ENCODE measurements around the gene PNLIPRP2.
A peak's percentile ranks its signal among the peaks of the same experiment; 100 is the strongest.

Gene PNLIPRP2

DNA sequence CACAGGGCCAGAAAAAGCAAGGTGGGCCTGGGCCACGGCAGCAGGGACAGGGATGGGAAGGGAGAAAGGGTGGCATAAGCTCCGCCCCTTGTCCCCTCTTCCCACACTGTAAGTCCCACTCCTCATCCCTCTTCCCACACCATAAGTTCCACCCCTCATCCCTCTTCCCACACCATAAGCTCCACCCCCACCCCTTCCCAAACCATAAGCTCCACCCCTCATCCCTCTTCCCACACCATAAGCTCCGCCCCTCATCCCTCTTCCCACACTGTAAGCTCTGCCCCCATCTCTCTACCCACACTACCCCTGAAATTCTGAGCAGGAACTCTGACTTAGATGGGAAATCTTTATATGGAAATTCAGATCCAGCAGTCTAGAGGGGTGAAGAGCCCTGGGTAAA, 65.9 kb downstream of the PNLIPRP2 start:
- no peak overlapping the region for H3K4me3 ChIP-seq (ENCODE audit: low read length)
- DNase-seq (ENCODE audit: low read depth): no peak

GRCh38 chr10:116687633-116688032, 66.9 kb downstream of the PNLIPRP2 start:
- Histone ChIP-seq H3K4me1 (ENCODE audit: control insufficient read depth, insufficient read depth, low read length) (peaks cover 31% of the 10 kb centered on the region), H3K27me3 (replicated peaks; ENCODE audit: control insufficient read depth, insufficient read depth, low read length) (no peaks in the 10 kb centered on the region), H3K4me3 (ENCODE audit: low read length) (no peak overlapping the region), H3K9me3 (ENCODE audit: control insufficient read depth, low read length) (no peaks in the 10 kb centered on the region), H3K9ac (ENCODE audit: low read length) (no peak overlapping the region), H3K36me3 (ENCODE audit: control insufficient read depth, insufficient read depth, low read length, severe bottlenecking) (peaks cover 13% of the 10 kb centered on the region)
- no peak for DNase-seq (ENCODE audit: low read depth)

More for the DNA sequence above, 65.9 kb downstream of the PNLIPRP2 start:
- Histone ChIP-seq H3K9ac (ENCODE audit: low read length) (no peak overlapping the region), H3K4me1 (ENCODE audit: control insufficient read depth, insufficient read depth, low read length) (peaks cover 23% of the 10 kb centered on the region), H3K27me3 (replicated peaks; ENCODE audit: control insufficient read depth, insufficient read depth, low read length) (no peaks in the 10 kb centered on the region), H3K9me3 (ENCODE audit: control insufficient read depth, low read length) (no peaks in the 10 kb centered on the region), H3K36me3 (ENCODE audit: control insufficient read depth, insufficient read depth, low read length, severe bottlenecking) (peaks cover 13% of the 10 kb centered on the region)

- Histone ChIP-seq H3K9me3 (ENCODE audit: control insufficient read depth, low read length) (no peaks in the 10 kb centered on the region), H3K4me3 (ENCODE audit: low read length) (peak overlapping the region; percentile 65)
- DNase-seq (ENCODE audit: low read depth): no peak
Measured at GRCh38 chr10:116688241-116688711, 67.5 kb downstream of the PNLIPRP2 start.

GRCh38 chr10:116688741-116689495, 68.2 kb downstream of the PNLIPRP2 start:
- H3K9me3 ChIP-seq (ENCODE audit: control insufficient read depth, low read length): no peaks in the 10 kb centered on the region
- H3K4me1 ChIP-seq (ENCODE audit: control insufficient read depth, insufficient read depth, low read length): peaks cover 31% of the 10 kb centered on the region
- H3K4me3 ChIP-seq (ENCODE audit: low read length): peak overlapping the region; percentile 65
- no peak for DNase-seq (ENCODE audit: low read depth)
- no peaks in the 10 kb centered on the region for H3K27me3 ChIP-seq (replicated peaks; ENCODE audit: control insufficient read depth, insufficient read depth, low read length)
- peak overlapping the region; percentile 53 for H3K9ac ChIP-seq (ENCODE audit: low read length)
- H3K36me3 ChIP-seq (ENCODE audit: control insufficient read depth, insufficient read depth, low read length, severe bottlenecking): peaks cover 13% of the 10 kb centered on the region

More at GRCh38 chr10:116688241-116688711, 67.5 kb downstream of the PNLIPRP2 start:
- Histone ChIP-seq H3K36me3 (ENCODE audit: control insufficient read depth, insufficient read depth, low read length, severe bottlenecking) (peaks cover 17% of the 10 kb centered on the region), H3K27me3 (replicated peaks; ENCODE audit: control insufficient read depth, insufficient read depth, low read length) (no peaks in the 10 kb centered on the region), H3K4me1 (ENCODE audit: control insufficient read depth, insufficient read depth, low read length) (peaks cover 31% of the 10 kb centered on the region), H3K9ac (ENCODE audit: low read length) (peak overlapping the region; percentile 53)

DNA sequence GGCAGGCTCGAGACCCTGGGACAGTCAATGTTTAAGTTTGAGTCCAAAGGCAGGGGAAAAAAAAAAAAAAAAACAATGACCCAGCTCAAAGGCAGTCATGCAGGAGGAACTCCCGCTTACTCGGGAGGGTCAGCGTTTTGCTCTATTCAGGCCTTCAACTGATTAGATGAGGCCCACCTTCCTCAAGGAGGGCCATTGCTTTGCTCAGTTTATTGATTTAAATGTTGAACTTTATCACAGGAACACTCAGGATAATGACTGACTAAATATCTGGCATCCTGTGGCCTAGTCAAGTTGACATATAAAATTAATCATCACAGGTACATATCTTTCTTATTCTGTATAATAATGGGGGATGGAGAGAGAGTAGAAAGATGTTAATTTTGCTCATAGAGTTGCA, 69.0 kb downstream of the PNLIPRP2 start:
- DNase-seq (ENCODE audit: low read depth): no peak
- Histone ChIP-seq H3K36me3 (ENCODE audit: control insufficient read depth, insufficient read depth, low read length, severe bottlenecking) (peaks cover 9% of the 10 kb centered on the region), H3K4me3 (ENCODE audit: low read length) (no peak overlapping the region), H3K4me1 (ENCODE audit: control insufficient read depth, insufficient read depth, low read length) (peaks cover 31% of the 10 kb centered on the region), H3K9me3 (ENCODE audit: control insufficient read depth, low read length) (no peaks in the 10 kb centered on the region), H3K9ac (ENCODE audit: low read length) (no peak overlapping the region), H3K27me3 (replicated peaks; ENCODE audit: control insufficient read depth, insufficient read depth, low read length) (no peaks in the 10 kb centered on the region)

GRCh38 chr10:116690356-116691322, 69.9 kb downstream of the PNLIPRP2 start:
- Histone ChIP-seq H3K36me3 (ENCODE audit: control insufficient read depth, insufficient read depth, low read length, severe bottlenecking) (peaks cover 9% of the 10 kb centered on the region), H3K4me1 (ENCODE audit: control insufficient read depth, insufficient read depth, low read length) (peaks cover 31% of the 10 kb centered on the region), H3K4me3 (ENCODE audit: low read length) (no peak overlapping the region), H3K27me3 (replicated peaks; ENCODE audit: control insufficient read depth, insufficient read depth, low read length) (no peaks in the 10 kb centered on the region), H3K9me3 (ENCODE audit: control insufficient read depth, low read length) (no peaks in the 10 kb centered on the region), H3K9ac (ENCODE audit: low read length) (no peak overlapping the region)
- DNase-seq (ENCODE audit: low read depth): peak; percentile 18

DNA sequence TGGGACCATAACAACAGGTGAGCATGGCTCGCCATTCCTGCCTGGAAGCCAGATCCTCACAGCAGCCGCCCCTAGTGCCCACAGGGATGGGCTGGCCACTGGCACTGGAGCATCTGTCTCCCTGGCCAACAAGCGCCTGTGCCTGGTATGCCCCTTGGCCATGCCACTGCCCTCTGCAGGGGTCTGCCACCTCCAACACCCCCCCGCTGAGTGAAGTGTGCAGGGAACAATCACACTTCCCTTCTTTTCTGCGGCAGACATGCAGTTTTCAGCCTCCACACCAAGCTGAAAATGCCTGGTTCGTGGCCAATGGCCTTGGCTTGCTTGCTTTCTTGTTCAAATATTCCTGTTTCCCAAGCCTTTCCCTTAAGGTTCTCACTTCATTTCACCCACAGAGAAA, 70.9 kb downstream of the PNLIPRP2 start:
- H3K36me3 ChIP-seq (ENCODE audit: control insufficient read depth, insufficient read depth, low read length, severe bottlenecking): peaks cover 12% of the 10 kb centered on the region
- H3K9ac ChIP-seq (ENCODE audit: low read length): no peak overlapping the region
- no peaks in the 10 kb centered on the region for H3K27me3 ChIP-seq (replicated peaks; ENCODE audit: control insufficient read depth, insufficient read depth, low read length)
- H3K4me1 ChIP-seq (ENCODE audit: control insufficient read depth, insufficient read depth, low read length): peaks cover 31% of the 10 kb centered on the region
- no peak overlapping the region for H3K4me3 ChIP-seq (ENCODE audit: low read length)
- H3K9me3 ChIP-seq (ENCODE audit: control insufficient read depth, low read length): no peaks in the 10 kb centered on the region
- DNase-seq (ENCODE audit: low read depth): no peak

DNA sequence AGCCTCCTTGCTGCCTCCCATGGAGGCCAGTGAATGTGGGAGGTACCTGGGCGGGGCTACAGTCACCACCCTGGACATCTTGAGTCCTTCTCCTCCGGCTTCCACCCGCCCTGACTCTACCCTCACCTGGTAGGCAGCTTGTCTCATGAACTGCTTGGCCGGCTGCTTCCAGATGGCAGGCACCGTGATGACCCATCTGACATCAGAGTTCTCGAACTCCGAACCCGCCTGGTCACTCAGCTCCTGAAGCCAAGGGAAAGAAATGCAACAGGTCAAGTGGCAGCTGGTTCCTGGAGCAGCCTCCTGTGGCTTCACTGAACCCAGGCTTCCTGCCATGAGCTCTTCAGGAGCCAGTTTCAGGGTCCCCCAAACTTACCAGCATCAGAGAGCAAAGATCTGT, 71.5 kb downstream of the PNLIPRP2 start:
- no peak for DNase-seq (ENCODE audit: low read depth)
- no peak overlapping the region for H3K9ac ChIP-seq (ENCODE audit: low read length)

DNA sequence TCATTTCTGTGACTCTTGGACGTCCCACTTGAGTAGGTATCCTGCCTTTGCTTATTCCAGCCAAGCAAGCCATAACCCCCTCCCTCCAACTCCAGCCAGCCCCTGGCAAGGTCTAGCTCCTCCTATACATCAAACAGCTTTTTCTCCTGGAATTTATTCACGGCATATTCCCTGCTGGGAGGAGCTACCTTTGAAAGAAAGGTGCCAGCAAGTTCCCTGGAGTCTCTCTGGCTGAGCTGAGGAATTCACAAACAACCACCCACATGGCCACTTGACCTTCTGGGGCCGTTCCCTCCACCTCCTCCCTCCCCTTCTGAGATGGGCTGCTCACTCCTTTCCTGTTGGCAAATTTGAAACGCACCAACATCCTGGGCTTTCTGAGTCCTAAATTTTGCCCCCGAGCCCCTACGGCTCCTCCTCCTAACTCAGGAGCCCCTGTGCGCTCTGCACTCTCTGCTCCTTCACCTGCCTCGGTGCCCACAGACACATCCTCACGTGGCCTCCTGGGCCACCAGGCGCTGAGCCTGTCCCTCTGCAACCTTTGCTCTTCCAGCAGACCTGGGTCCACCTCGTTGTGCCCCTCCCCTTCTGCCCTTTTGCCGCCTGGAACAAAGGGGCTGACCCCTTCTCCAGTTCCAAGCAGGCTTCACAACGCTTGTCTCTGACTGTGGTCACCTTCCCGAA, 73.6 kb downstream of the PNLIPRP2 start:
- DNase-seq (ENCODE audit: low read depth): no peak
- Histone ChIP-seq H3K36me3 (ENCODE audit: control insufficient read depth, insufficient read depth, low read length, severe bottlenecking) (peaks cover 35% of the 10 kb centered on the region), H3K9me3 (ENCODE audit: control insufficient read depth, low read length) (no peaks in the 10 kb centered on the region), H3K27me3 (replicated peaks; ENCODE audit: control insufficient read depth, insufficient read depth, low read length) (no peaks in the 10 kb centered on the region), H3K4me3 (ENCODE audit: low read length) (no peak overlapping the region), H3K4me1 (ENCODE audit: control insufficient read depth, insufficient read depth, low read length) (peaks cover 15% of the 10 kb centered on the region), H3K9ac (ENCODE audit: low read length) (no peak overlapping the region)

More for the DNA sequence above, 71.5 kb downstream of the PNLIPRP2 start:
- no peaks in the 10 kb centered on the region for H3K27me3 ChIP-seq (replicated peaks; ENCODE audit: control insufficient read depth, insufficient read depth, low read length)
- H3K4me3 ChIP-seq (ENCODE audit: low read length): no peak overlapping the region
- no peaks in the 10 kb centered on the region for H3K9me3 ChIP-seq (ENCODE audit: control insufficient read depth, low read length)
- peaks cover 17% of the 10 kb centered on the region for H3K36me3 ChIP-seq (ENCODE audit: control insufficient read depth, insufficient read depth, low read length, severe bottlenecking)
- H3K4me1 ChIP-seq (ENCODE audit: control insufficient read depth, insufficient read depth, low read length): peaks cover 31% of the 10 kb centered on the region

Measured in adipocyte (in vitro differentiated cells).